HUES48 (cell line): ENCODE data around the gene GYS1.
A peak's percentile ranks its signal among the peaks of the same experiment; 100 is the strongest.

Source experiments
- H3K27ac ChIP-seq: one replicate; pipeline ENCODE4 v1.7.0; 2013; ENCODE audit warnings: low read depth, low read length, inconsistent platforms
- H3K27me3 ChIP-seq: 2 replicates; pipeline ENCODE4 v1.6.1; 2013; ENCODE audit warnings: mild to moderate bottlenecking, low read length; ENCODE audit not compliant: control insufficient read depth, insufficient read depth
- H3K36me3 ChIP-seq: 2 replicates; pipeline ENCODE4 v1.6.1; 2013; ENCODE audit warnings: low read length; ENCODE audit not compliant: control insufficient read depth, insufficient read depth
- H3K4me1 ChIP-seq: 2 replicates; pipeline ENCODE4 v1.6.1; 2013; ENCODE audit warnings: mild to moderate bottlenecking, low read length; ENCODE audit not compliant: control insufficient read depth, insufficient read depth
- H3K4me3 ChIP-seq: 2 replicates; pipeline ENCODE4 v1.5.1; 2013; ENCODE audit warnings: mild to moderate bottlenecking, low read depth, low read length
- H3K9ac ChIP-seq: 2 replicates; pipeline ENCODE4 v1.6.1; 2013; ENCODE audit warnings: mild to moderate bottlenecking, low read depth, low read length, moderate library complexity
- H3K9me3 ChIP-seq: 2 replicates; pipeline ENCODE4 v1.6.1; 2013; ENCODE audit warnings: low read length; ENCODE audit not compliant: control insufficient read depth, insufficient read depth

GYS1 gene

DNA sequence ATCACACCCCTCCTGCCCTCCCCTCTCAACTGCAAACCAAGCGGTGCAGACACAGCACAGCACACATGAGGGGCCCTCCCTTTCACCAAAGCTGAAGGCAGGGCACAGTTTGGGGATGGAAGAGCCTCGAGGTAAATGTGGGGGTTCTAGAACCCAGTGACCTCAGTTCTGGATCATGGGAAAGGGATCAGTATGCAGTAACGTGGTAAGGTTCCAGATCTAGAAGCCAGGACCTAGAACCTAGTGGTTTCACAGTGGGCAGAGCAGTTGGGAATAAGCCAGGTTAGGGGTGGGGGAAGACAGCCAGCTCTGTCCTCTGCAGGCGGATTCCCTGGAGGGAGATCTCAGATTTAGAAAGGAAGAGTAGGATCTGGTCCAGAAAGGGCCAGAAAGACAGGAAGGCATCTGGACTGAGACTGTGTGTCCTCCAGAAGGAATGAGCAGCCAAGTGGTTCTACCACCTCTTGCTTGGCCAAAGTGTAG is 24.9 kb downstream of the GYS1 start:
- H3K9ac ChIP-seq: no peak overlapping the region
- peaks cover 18% of the 10 kb centered on the region for H3K4me1 ChIP-seq
- no peak overlapping the region for H3K27ac ChIP-seq
- H3K27me3 ChIP-seq: no peaks in the 10 kb centered on the region
- H3K9me3 ChIP-seq: no peaks in the 10 kb centered on the region
- H3K4me3 ChIP-seq: no peak overlapping the region
- peaks cover 41% of the 10 kb centered on the region for H3K36me3 ChIP-seq

DNA sequence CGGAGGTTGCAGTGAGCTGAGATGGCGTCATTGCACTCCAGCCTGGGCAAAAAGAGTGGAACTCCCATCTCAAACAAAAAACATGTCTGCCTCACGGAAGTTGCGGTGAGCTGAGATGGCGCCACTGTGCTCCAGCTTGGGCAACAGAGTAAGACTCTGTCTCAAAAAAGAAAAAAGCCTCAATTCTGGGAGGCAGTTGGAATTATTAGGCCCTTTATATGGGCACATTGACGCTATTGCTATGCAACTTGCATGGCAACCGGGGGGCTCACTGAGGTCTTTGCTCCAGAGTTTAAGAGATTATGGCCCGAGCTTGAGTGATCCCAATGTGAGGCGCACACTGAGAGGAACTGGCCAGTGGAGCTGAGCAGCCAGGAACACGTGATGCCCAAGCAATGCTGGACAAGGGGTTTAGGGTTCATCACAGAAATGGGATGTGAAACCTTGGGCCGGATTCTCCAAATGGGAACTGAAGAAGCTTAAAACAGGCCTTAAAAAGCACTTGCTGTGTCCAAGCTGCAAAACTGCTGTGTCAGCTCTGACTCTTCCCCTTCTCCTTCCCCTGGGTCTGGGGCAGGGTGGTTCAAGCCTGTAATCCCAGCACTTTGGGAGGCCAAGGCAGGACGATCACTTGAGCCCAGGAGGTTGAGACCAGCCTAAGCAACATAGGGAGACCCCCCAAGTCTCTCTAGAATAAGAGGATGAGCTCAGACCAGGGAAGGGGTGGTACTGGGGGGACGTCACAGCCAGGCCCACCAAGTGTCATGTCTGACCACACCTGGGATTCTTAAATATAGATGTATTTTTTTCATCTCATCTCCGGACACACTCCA is 25.5 kb downstream of the GYS1 start:
- H3K27me3 ChIP-seq: no peaks in the 10 kb centered on the region
- peaks cover 19% of the 10 kb centered on the region for H3K4me1 ChIP-seq
- no peak overlapping the region for H3K9ac ChIP-seq
- no peak overlapping the region for H3K4me3 ChIP-seq
- H3K36me3 ChIP-seq: peaks cover 38% of the 10 kb centered on the region
- H3K27ac ChIP-seq: no peak overlapping the region
- no peaks in the 10 kb centered on the region for H3K9me3 ChIP-seq

- H3K36me3 ChIP-seq: peaks cover 38% of the 10 kb centered on the region
- H3K27me3 ChIP-seq: no peaks in the 10 kb centered on the region
- H3K9me3 ChIP-seq: no peaks in the 10 kb centered on the region
- peak overlapping the region; percentile 87 for H3K27ac ChIP-seq
- H3K4me3 ChIP-seq: peak overlapping the region; percentile 95
- 0 out of 2 replicates have a peak overlapping the region, but pooled peaks have one; percentile 90 for H3K9ac ChIP-seq
- peaks cover 19% of the 10 kb centered on the region for H3K4me1 ChIP-seq
Observed at GRCh38 chr19:48966541-48967345, 26.4 kb downstream of the GYS1 start.

- H3K36me3 ChIP-seq: peaks cover 38% of the 10 kb centered on the region
- H3K27me3 ChIP-seq: no peaks in the 10 kb centered on the region
- H3K4me1 ChIP-seq: peaks cover 19% of the 10 kb centered on the region
- H3K27ac ChIP-seq: peak overlapping the region; percentile 87
- peak overlapping the region; percentile 90 for H3K9ac ChIP-seq
- H3K9me3 ChIP-seq: no peaks in the 10 kb centered on the region
- peak overlapping the region; percentile 95 for H3K4me3 ChIP-seq
Observed at GRCh38 chr19:48965806-48966540, 27.1 kb downstream of the GYS1 start.

DNA sequence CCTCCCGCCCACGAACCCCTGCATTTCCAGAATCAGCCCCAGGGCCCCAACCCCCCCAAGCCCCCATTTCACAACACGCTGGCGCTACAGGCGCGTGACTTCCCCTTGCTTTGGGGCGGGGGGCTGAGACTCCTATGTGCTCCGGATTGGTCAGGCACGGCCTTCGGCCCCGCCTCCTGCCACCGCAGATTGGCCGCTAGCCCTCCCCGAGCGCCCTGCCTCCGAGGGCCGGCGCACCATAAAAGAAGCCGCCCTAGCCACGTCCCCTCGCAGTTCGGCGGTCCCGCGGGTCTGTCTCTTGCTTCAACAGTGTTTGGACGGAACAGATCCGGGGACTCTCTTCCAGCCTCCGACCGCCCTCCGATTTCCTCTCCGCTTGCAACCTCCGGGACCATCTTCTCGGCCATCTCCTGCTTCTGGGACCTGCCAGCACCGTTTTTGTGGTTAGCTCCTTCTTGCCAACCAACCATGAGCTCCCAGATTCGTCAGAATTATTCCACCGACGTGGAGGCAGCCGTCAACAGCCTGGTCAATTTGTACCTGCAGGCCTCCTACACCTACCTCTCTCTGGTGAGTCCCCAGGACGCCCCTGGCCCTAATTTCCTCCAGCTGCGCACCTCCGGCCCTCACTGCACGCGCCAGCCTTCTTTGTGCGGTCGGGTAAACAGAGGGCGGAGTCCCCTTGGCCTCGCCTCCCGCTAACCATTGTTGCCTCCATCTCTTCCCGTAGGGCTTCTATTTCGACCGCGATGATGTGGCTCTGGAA is 27.9 kb downstream of the GYS1 start, which contains the start of gene FTL:
Gene FTL (plus strand): TSS at position 270 of the 766 bp plus-strand sequence. CDS start 199 bp downstream, at position 469.
- Histone ChIP-seq H3K4me3 (peak within 1 kb of the TSS; percentile 95), H3K9me3 (no peaks in the 10 kb centered on the region), H3K4me1 (peaks cover 19% of the 10 kb centered on the region), H3K9ac (peak within 1 kb of the TSS; percentile 90), H3K27ac (peak within 1 kb of the TSS; percentile 87), H3K36me3 (peaks cover 33% of the 10 kb centered on the region), H3K27me3 (no peaks in the 10 kb centered on the region)

DNA sequence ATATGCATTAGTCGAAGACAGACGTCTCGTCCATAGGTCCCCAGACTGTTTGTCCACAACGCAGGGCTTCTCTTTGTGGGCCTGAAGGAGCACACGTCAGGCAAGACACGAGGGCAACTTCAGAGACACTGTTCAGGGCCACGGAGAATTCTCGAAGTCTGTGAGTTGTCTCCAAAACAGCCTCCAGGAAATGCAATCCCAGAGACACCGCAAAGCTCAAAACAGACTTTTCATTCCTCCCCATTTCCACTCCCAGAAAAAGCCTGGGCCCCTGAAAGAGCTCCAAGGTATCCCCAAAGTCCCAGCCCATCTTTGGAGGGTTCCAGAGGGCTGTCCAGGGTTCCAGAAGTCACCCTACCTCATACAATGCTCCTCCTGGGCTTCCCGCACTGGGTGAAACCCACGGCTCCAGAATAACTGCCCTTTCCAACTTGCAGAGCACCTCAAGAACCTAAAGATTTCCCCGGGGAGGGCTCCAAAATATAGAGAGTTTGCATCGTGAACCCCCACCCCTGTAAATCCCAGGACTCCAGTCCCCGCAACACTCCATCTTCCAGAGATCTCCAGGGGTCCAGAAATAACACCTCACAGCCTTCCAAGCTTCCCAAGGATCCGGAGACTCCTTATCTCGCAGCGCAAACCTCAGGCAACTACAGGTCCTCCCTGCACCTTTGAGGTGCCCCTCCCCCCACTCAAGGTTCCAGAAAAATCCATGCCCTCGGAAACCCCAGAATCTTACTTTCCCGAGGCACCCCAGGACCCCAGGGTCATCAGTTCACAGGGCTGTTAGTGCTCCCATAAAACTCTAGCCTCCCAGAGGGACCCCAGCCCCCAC is 28.7 kb downstream of the GYS1 start:
- Histone ChIP-seq H3K4me3 (peak overlapping the region; percentile 41), H3K9ac (peak overlapping the region; percentile 79), H3K27me3 (no peaks in the 10 kb centered on the region), H3K36me3 (peaks cover 25% of the 10 kb centered on the region), H3K4me1 (peaks cover 19% of the 10 kb centered on the region), H3K27ac (peak overlapping the region; percentile 86), H3K9me3 (no peaks in the 10 kb centered on the region)

DNA sequence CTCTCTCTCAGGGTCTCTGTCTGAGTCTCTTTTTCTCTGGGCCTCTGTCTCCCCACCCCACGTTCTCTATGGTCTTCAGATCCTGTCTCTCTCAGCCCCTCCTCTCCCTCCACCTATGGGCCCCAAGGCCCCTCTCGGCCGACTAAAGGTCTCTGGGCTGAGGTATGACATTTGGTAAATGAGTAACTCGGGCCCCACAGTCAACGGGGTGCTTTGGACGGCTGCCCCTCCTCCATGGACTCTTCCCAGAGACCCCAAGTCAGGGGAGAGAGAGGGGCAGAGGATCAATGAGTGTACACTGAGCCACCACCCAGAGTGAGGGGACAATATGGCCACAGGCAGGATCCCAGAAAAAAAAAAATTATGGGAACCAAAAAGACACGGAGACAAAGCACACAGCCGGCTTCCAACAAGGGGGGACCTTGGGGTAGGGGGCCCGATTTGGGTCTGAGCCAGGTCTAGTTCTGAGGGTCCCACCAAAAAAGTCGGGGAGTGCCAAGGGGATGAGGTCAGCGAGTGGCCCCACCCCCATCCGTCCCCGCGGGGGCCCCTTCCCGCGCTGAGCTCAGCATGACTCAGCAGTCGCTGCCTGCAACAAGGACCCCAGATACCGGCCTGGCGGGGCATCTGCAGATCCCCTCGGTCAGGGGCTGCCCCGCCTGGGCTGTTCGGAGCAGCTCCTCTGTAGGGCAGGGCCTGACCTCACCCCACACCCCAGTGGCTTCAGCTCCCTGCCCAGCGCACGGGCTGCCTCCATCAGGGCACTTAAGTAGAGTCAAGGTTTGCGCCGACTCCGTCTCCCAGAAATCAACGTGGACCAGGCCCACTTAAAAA is 29.5 kb downstream of the GYS1 start:
- H3K9ac ChIP-seq: peak overlapping the region; percentile 79
- H3K9me3 ChIP-seq: no peaks in the 10 kb centered on the region
- H3K4me1 ChIP-seq: peaks cover 19% of the 10 kb centered on the region
- peak overlapping the region; percentile 41 for H3K4me3 ChIP-seq
- no peaks in the 10 kb centered on the region for H3K27me3 ChIP-seq
- H3K27ac ChIP-seq: peak overlapping the region; percentile 86
- H3K36me3 ChIP-seq: peaks cover 20% of the 10 kb centered on the region

DNA sequence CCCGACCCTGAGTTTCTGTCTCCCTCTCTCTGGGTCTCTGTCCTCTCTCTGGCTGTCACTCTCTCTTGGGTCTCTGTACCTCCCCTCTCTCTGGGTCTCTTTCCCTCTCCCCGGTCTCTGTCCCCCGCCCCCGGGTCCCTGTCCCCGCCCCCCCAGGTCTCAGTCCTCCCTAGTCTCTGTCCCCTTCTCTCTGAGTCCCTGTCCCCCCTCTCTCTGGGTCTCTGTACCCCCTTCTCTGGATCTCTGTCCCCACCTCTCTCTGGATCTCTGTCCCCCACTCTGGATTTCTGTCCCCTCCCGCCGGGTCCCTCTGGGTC is 30.3 kb downstream of the GYS1 start:
- peaks cover 22% of the 10 kb centered on the region for H3K36me3 ChIP-seq
- H3K27ac ChIP-seq: peak overlapping the region; percentile 86

More for the DNA sequence above, 30.3 kb downstream of the GYS1 start:
- H3K4me3 ChIP-seq: no peak overlapping the region
- no peaks in the 10 kb centered on the region for H3K27me3 ChIP-seq
- H3K9me3 ChIP-seq: no peaks in the 10 kb centered on the region
- H3K9ac ChIP-seq: no peak overlapping the region
- H3K4me1 ChIP-seq: peaks cover 19% of the 10 kb centered on the region
